HEK293 (cell line): Measurements from ENCODE around the gene CCDC51.

ENCODE experiments used
- HOXD13 ChIP-seq: sonication (generic); formaldehyde crosslinking; IDR thresholded peaks from 2 replicates; pipeline ENCODE4 v1.8.0; 2022; ENCODE audit warnings: missing genetic modification reagents, borderline replicate concordance
- OSR2 ChIP-seq: fragments of 450-650 bp; formaldehyde crosslinking; IDR thresholded peaks from 2 replicates; pipeline ENCODE4 v1.5.1; 2016; ENCODE audit warnings: missing biosample characterization, missing genetic modification characterization
- REPIN1 ChIP-seq: fragments of 450-650 bp; formaldehyde crosslinking; IDR thresholded peaks from 2 replicates; pipeline ENCODE4 v1.5.1; 2017; ENCODE audit warnings: missing biosample characterization, missing genetic modification characterization, low read depth
- SCRT2 ChIP-seq: fragments of 450-650 bp; formaldehyde crosslinking; IDR thresholded peaks from 2 replicates; pipeline ENCODE4 v1.5.1; 2016; ENCODE audit warnings: missing biosample characterization, missing genetic modification characterization
- SP2 ChIP-seq: fragments of 450-650 bp; formaldehyde crosslinking; IDR thresholded peaks from 2 replicates; pipeline ENCODE4 v1.5.1; 2016; ENCODE audit warnings: missing biosample characterization, missing genetic modification characterization
- WT1 ChIP-seq: fragments of 450-650 bp; formaldehyde crosslinking; IDR thresholded peaks from 2 replicates; pipeline ENCODE4 v1.5.1; 2016; ENCODE audit warnings: missing biosample characterization, missing genetic modification characterization
- YY1 ChIP-seq: fragments of 450-650 bp; formaldehyde crosslinking; IDR thresholded peaks from 2 replicates; pipeline ENCODE4 v1.5.1; 2018; ENCODE audit warnings: missing biosample characterization, missing genetic modification characterization
- ZBTB17 ChIP-seq: fragments of 450-650 bp; formaldehyde crosslinking; IDR thresholded peaks from 2 replicates; pipeline ENCODE4 v1.5.1; 2016; ENCODE audit warnings: missing biosample characterization, missing genetic modification characterization
- ZBTB7A ChIP-seq: fragments of 450-650 bp; formaldehyde crosslinking; IDR thresholded peaks from 2 replicates; pipeline ENCODE4 v1.5.1; 2016; ENCODE audit warnings: low read depth, missing biosample characterization, missing genetic modification characterization
- ZFP69B ChIP-seq: fragments of 450-650 bp; formaldehyde crosslinking; IDR thresholded peaks from 2 replicates; pipeline ENCODE4 v1.5.1; 2016; ENCODE audit warnings: missing biosample characterization, missing genetic modification characterization
- ZNF133 ChIP-seq: fragments of 450-650 bp; formaldehyde crosslinking; IDR thresholded peaks from 2 replicates; pipeline ENCODE4 v1.5.1; 2016; ENCODE audit warnings: missing biosample characterization, missing genetic modification characterization
- ZNF155 ChIP-seq: fragments of 450-650 bp; formaldehyde crosslinking; IDR thresholded peaks from 2 replicates; pipeline ENCODE4 v1.5.1; 2016; ENCODE audit warnings: missing biosample characterization, missing genetic modification characterization
- ZNF157 ChIP-seq: fragments of 450-650 bp; formaldehyde crosslinking; IDR thresholded peaks from 2 replicates; pipeline ENCODE4 v1.5.1; 2016; ENCODE audit warnings: missing biosample characterization, missing genetic modification characterization
- ZNF16 ChIP-seq: fragments of 450-650 bp; formaldehyde crosslinking; IDR thresholded peaks from 2 replicates; pipeline ENCODE4 v1.5.1; 2016; ENCODE audit warnings: low read depth, missing biosample characterization, missing genetic modification characterization
- ZNF211 ChIP-seq: fragments of 450-650 bp; formaldehyde crosslinking; IDR thresholded peaks from 2 replicates; pipeline ENCODE4 v1.5.1; 2016; ENCODE audit warnings: low read depth, missing biosample characterization, missing genetic modification characterization
- ZNF423 ChIP-seq: fragments of 450-650 bp; formaldehyde crosslinking; IDR thresholded peaks from 2 replicates; pipeline ENCODE4 v1.5.1; 2016; ENCODE audit warnings: missing biosample characterization, missing genetic modification characterization
- ZNF501 ChIP-seq: fragments of 450-650 bp; formaldehyde crosslinking; IDR thresholded peaks from 2 replicates; pipeline ENCODE4 v1.5.1; 2016; ENCODE audit warnings: missing biosample characterization, missing genetic modification characterization
- ZNF510 ChIP-seq: fragments of 450-650 bp; formaldehyde crosslinking; IDR thresholded peaks from 2 replicates; pipeline ENCODE4 v1.5.1; 2018; ENCODE audit warnings: mild to moderate bottlenecking, missing genetic modification characterization, missing biosample characterization; ENCODE audit not compliant: insufficient replicate concordance
- ZNF549 ChIP-seq: fragments of 450-650 bp; IDR thresholded peaks from 2 replicates; pipeline ENCODE4 v1.5.1; 2018; ENCODE audit warnings: missing biosample characterization, missing genetic modification characterization, mild to moderate bottlenecking, inconsistent platforms, moderate library complexity
- ZNF555 ChIP-seq: fragments of 450-650 bp; formaldehyde crosslinking; conservative IDR thresholded peaks from 2 replicates; pipeline ENCODE4 v1.5.1; 2017; ENCODE audit warnings: missing biosample characterization, mild to moderate bottlenecking, missing genetic modification characterization, inconsistent platforms
- ZNF561 ChIP-seq: fragments of 450-650 bp; IDR thresholded peaks from 2 replicates; pipeline ENCODE4 v1.5.1; 2018; ENCODE audit warnings: missing biosample characterization, missing genetic modification characterization, borderline replicate concordance
- ZNF600 ChIP-seq: fragments of 450-650 bp; formaldehyde crosslinking; IDR thresholded peaks from 2 replicates; pipeline ENCODE4 v1.5.1; 2016; ENCODE audit warnings: missing biosample characterization, missing genetic modification characterization
- ZNF623 ChIP-seq: fragments of 450-650 bp; formaldehyde crosslinking; IDR thresholded peaks from 2 replicates; pipeline ENCODE4 v1.5.1; 2016; ENCODE audit warnings: missing biosample characterization, missing genetic modification characterization
- ZNF701 ChIP-seq: fragments of 450-650 bp; formaldehyde crosslinking; IDR thresholded peaks from 2 replicates; pipeline ENCODE4 v1.5.1; 2016; ENCODE audit warnings: missing biosample characterization, missing genetic modification characterization
- TF ChIP-seq, protein P1 (sequence below): fragments of 450-650 bp; formaldehyde crosslinking; optimal IDR thresholded peaks from 2 replicates; pipeline ENCODE3; 2016; ENCODE audit warnings: missing biosample characterization, mild to moderate bottlenecking, missing genetic modification characterization
- TF ChIP-seq, protein P2 (sequence below): fragments of 450-650 bp; formaldehyde crosslinking; IDR thresholded peaks from 2 replicates; pipeline ENCODE4 v1.5.1; 2017; ENCODE audit warnings: missing biosample characterization, missing genetic modification characterization
- TF ChIP-seq, protein P3 (sequence below): fragments of 450-650 bp; formaldehyde crosslinking; IDR thresholded peaks from 2 replicates; pipeline ENCODE4 v1.5.1; 2016; ENCODE audit warnings: missing biosample characterization, missing genetic modification characterization
- TF ChIP-seq, protein P4 (sequence below): fragments of 450-650 bp; formaldehyde crosslinking; IDR thresholded peaks from 2 replicates; pipeline ENCODE4 v1.5.1; 2016; ENCODE audit warnings: missing biosample characterization, missing genetic modification characterization
- TF ChIP-seq, protein P5 (sequence below): fragments of 450-650 bp; formaldehyde crosslinking; IDR thresholded peaks from 2 replicates; pipeline ENCODE4 v1.5.1; 2016; ENCODE audit warnings: missing biosample characterization, missing genetic modification characterization
- TF ChIP-seq, protein P6 (sequence below): fragments of 450-650 bp; formaldehyde crosslinking; IDR thresholded peaks from 2 replicates; pipeline ENCODE4 v1.5.1; 2016; ENCODE audit warnings: missing biosample characterization, missing genetic modification characterization

The CCDC51 gene

DNA sequence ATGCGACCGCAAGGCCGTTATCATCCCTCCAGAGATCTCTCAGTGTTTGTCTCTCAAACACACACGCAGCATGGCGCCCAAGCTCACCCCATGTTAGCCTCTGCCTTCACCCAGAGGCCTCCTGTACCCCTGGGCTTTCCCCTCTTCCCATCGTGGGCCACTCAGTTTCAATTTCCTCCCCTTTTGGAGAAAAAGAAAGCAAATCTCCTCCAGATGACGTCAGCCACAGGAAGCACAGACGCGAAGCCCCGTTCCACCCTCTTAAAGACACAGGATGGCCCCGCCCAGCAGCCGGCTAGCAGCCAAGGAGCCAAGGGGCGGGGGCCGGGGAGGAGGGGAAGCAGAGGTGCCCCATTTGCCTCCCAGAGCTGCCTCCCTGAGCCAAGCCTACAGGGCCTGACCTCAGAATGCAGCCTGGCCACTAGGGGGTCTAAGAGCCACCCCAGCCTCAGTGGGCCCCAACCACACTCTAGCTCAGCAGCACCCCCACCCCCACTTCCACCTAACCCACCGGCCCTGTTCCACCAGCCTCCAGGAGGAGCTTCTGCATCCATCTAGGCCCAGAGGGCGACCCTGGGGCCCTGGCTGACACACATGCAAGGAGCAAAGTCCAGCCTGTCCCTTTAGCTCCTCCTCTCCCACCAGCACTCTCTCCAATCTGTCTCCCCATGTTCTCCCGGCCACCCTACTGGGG lies 33.2 kb upstream of the CCDC51 start (continued):
- TF ChIP-seq ZNF549 (tag by site-specific recombination), result no peak
- TF ChIP-seq, protein P1, sequence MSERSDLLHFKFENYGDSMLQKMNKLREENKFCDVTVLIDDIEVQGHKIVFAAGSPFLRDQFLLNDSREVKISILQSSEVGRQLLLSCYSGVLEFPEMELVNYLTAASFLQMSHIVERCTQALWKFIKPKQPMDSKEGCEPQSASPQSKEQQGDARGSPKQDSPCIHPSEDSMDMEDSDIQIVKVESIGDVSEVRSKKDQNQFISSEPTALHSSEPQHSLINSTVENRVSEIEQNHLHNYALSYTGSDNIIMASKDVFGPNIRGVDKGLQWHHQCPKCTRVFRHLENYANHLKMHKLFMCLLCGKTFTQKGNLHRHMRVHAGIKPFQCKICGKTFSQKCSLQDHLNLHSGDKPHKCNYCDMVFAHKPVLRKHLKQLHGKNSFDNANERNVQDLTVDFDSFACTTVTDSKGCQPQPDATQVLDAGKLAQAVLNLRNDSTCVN, result peak; percentile 11
- peak; percentile 60; the same call in 1 of the 2 replicates for TF ChIP-seq WT1 (tag by site-specific recombination)
- TF ChIP-seq, protein P2, sequence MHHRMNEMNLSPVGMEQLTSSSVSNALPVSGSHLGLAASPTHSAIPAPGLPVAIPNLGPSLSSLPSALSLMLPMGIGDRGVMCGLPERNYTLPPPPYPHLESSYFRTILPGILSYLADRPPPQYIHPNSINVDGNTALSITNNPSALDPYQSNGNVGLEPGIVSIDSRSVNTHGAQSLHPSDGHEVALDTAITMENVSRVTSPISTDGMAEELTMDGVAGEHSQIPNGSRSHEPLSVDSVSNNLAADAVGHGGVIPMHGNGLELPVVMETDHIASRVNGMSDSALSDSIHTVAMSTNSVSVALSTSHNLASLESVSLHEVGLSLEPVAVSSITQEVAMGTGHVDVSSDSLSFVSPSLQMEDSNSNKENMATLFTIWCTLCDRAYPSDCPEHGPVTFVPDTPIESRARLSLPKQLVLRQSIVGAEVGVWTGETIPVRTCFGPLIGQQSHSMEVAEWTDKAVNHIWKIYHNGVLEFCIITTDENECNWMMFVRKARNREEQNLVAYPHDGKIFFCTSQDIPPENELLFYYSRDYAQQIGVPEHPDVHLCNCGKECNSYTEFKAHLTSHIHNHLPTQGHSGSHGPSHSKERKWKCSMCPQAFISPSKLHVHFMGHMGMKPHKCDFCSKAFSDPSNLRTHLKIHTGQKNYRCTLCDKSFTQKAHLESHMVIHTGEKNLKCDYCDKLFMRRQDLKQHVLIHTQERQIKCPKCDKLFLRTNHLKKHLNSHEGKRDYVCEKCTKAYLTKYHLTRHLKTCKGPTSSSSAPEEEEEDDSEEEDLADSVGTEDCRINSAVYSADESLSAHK (tag by site-specific recombination), result no peak
- TF ChIP-seq ZNF510 (tag by site-specific recombination), result no peak
- TF ChIP-seq ZNF555, result no peak
- TF ChIP-seq, protein P3, sequence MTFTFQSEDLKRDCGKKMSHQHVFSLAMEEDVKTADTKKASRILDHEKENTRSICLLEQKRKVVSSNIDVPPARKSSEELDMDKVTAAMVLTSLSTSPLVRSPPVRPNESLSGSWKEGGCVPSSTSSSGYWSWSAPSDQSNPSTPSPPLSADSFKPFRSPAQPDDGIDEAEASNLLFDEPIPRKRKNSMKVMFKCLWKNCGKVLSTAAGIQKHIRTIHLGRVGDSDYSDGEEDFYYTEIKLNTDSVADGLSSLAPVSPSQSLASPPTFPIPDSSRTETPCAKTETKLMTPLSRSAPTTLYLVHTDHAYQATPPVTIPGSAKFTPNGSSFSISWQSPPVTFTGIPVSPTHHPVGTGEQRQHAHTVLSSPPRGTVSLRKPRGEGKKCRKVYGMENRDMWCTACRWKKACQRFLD (tag by site-specific recombination), result no peak
- TF ChIP-seq, protein P4, sequence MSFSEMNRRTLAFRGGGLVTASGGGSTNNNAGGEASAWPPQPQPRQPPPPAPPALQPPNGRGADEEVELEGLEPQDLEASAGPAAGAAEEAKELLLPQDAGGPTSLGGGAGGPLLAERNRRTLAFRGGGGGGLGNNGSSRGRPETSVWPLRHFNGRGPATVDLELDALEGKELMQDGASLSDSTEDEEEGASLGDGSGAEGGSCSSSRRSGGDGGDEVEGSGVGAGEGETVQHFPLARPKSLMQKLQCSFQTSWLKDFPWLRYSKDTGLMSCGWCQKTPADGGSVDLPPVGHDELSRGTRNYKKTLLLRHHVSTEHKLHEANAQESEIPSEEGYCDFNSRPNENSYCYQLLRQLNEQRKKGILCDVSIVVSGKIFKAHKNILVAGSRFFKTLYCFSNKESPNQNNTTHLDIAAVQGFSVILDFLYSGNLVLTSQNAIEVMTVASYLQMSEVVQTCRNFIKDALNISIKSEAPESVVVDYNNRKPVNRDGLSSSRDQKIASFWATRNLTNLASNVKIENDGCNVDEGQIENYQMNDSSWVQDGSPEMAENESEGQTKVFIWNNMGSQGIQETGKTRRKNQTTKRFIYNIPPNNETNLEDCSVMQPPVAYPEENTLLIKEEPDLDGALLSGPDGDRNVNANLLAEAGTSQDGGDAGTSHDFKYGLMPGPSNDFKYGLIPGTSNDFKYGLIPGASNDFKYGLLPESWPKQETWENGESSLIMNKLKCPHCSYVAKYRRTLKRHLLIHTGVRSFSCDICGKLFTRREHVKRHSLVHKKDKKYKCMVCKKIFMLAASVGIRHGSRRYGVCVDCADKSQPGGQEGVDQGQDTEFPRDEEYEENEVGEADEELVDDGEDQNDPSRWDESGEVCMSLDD (tag by site-specific recombination), result peak; percentile 74
- TF ChIP-seq ZNF155 (tag by site-specific recombination), result no peak
- TF ChIP-seq SCRT2, result 0 out of 2 replicates have a peak, but pooled peaks have one; percentile 39
- 0 out of 2 replicates have a peak, but pooled peaks have one; percentile 8 for TF ChIP-seq ZNF133 (tag by site-specific recombination)
- TF ChIP-seq ZNF16 (tag by site-specific recombination), result no peak
- no peak for TF ChIP-seq ZNF701 (tag by site-specific recombination)
- TF ChIP-seq ZNF600 (tag by site-specific recombination), result no peak
- TF ChIP-seq ZFP69B, result peak; percentile 51
- TF ChIP-seq ZNF157 (tag by site-specific recombination), result no peak
- TF ChIP-seq ZBTB7A (tag by site-specific recombination), result no peak
- TF ChIP-seq SP2 (tag by site-specific recombination), result peak; percentile 66
- no peak for TF ChIP-seq REPIN1 (tag by site-specific recombination)
- TF ChIP-seq ZNF211 (tag by site-specific recombination), result no peak
- TF ChIP-seq ZNF423 (tag by site-specific recombination), result 0 out of 2 replicates have a peak, but pooled peaks have one; percentile 20
- peak; percentile 50 for TF ChIP-seq ZBTB17 (tag by site-specific recombination)
- TF ChIP-seq ZNF501 (tag by site-specific recombination), result peak; percentile 62; the same call in 1 of the 2 replicates
- TF ChIP-seq OSR2 (tag by site-specific recombination), result no peak; the same call in 1 of the 2 replicates
- TF ChIP-seq, protein P5, sequence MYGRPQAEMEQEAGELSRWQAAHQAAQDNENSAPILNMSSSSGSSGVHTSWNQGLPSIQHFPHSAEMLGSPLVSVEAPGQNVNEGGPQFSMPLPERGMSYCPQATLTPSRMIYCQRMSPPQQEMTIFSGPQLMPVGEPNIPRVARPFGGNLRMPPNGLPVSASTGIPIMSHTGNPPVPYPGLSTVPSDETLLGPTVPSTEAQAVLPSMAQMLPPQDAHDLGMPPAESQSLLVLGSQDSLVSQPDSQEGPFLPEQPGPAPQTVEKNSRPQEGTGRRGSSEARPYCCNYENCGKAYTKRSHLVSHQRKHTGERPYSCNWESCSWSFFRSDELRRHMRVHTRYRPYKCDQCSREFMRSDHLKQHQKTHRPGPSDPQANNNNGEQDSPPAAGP (tag by site-specific recombination), result no peak; the same call in 1 of the 2 replicates
- TF ChIP-seq, protein P6, sequence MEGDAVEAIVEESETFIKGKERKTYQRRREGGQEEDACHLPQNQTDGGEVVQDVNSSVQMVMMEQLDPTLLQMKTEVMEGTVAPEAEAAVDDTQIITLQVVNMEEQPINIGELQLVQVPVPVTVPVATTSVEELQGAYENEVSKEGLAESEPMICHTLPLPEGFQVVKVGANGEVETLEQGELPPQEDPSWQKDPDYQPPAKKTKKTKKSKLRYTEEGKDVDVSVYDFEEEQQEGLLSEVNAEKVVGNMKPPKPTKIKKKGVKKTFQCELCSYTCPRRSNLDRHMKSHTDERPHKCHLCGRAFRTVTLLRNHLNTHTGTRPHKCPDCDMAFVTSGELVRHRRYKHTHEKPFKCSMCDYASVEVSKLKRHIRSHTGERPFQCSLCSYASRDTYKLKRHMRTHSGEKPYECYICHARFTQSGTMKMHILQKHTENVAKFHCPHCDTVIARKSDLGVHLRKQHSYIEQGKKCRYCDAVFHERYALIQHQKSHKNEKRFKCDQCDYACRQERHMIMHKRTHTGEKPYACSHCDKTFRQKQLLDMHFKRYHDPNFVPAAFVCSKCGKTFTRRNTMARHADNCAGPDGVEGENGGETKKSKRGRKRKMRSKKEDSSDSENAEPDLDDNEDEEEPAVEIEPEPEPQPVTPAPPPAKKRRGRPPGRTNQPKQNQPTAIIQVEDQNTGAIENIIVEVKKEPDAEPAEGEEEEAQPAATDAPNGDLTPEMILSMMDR (tag by site-specific recombination), result peak; percentile 94
- no peak for TF ChIP-seq HOXD13
- TF ChIP-seq ZNF561 (tag by site-specific recombination), result 0 out of 2 replicates have a peak, but pooled peaks have one; percentile 58
- TF ChIP-seq ZNF623, result no peak
- TF ChIP-seq YY1 (tag by site-specific recombination), result peak; percentile 55; the same call in 1 of the 2 replicates
